HG03439 (cell line): ENCODE results near the gene HMGCS2.

Experiments used
- ATAC-seq: cut with Tn5 transposase; IDR thresholded peaks from one replicate; pipeline ENCODE4 v1.9.1; 2021; ENCODE audit warnings: mild to moderate bottlenecking, moderate library complexity; ENCODE audit not compliant: unreplicated experiment

Gene HMGCS2

DNA sequence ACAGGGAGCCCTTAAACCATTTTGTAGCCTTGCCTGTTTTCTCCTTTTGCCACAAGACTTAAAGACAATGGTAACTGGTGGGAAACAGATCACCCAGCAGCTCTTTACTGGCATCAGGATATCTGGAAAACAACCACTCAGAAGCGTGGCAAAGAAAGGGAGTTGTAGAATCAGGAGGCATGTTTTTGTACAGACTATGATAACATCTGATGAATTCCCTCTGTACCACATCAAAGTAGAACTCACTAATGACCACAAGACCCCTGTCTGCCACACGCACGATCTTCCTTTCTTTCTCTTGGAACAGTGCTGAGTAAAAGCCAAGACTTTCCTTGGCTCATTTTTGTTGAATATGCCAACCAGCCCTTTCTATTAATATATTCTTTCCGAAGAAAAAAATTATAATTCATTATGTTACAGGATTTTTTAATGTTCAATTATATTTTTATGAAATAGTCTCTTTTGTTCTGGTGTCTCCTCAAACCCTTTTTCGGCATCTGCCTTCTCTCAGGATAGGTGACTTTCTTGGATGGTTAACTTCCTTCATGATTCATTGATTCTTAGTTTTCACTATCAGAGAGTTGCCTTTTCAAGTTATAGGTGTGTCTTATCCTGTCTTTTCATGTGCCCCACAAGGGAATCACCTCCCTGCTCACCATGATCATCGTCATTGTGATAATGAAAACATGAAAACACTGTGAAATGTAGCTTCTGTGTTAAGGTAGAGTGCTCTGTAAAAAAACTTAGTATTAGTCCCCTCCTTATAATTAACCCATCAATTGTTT is 64.8 kb downstream of the HMGCS2 start:
- ATAC-seq, result no peak

DNA sequence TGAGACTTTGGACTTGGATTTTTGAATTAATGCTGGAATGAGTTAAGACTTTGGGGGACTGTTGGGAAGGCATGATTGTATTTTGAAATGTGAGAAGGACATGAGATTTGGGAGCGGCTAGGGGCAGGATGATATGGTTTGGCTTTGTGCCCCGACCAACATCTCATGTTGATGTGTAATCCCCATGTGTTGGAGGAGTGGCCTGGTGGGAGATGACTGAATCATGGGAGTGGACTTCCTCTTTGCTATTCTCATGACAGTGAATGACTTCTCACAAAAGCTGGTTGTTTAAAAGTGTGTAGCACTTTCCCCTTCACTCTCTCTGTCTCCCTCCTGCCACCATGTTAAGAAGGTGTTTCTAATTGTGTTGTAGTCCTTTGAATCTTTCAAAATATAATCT is 66.3 kb downstream of the HMGCS2 start:
- ATAC-seq, result no peak

- no peak for ATAC-seq
These were observed 67.0 kb downstream of the HMGCS2 start for GRCh38 chr1:119701659-119702058.

- ATAC-seq, result no peak
These were observed 68.4 kb downstream of the HMGCS2 start for GRCh38 chr1:119700326-119700725.
